Esophagus (tissue), 2 donors: ENCODE measurements around the gene KCND2. TPM values are rescaled to one million over a fixed set of nuclear protein-coding genes. Genes with fewer than 3 reads are reported as not detected.
"Not testable (repeated sequence)": the region's sequence is repeated elsewhere in the genome, so short reads cannot be mapped to it uniquely, and the experiment has no call there.

Source experiments
- H3K27ac ChIP-seq, 2 donors: one replicate each; pipeline ENCODE4 v1.5.1; 2013; ENCODE audit warnings: low read depth in 2 of 2, mild to moderate bottlenecking in 2 of 2, inconsistent platforms in 1 of 2, low read length in 1 of 2, moderate library complexity in 1 of 2
- H3K27me3 ChIP-seq, 2 donors: one replicate each; pipeline ENCODE4 v1.6.1; 2013; ENCODE audit warnings: low read length in 2 of 2, control low read depth in 1 of 2, mild to moderate bottlenecking in 1 of 2; ENCODE audit not compliant: insufficient read depth in 2 of 2, control insufficient read depth in 1 of 2
- H3K36me3 ChIP-seq, 2 donors: one replicate each; pipeline ENCODE4 v1.6.1; 2013; ENCODE audit warnings: low read length in 1 of 2; ENCODE audit not compliant: control insufficient read depth in 2 of 2, insufficient read depth in 2 of 2
- H3K4me1 ChIP-seq, 2 donors: one replicate each; pipeline ENCODE4 v1.6.1; 2013; ENCODE audit warnings: low read length in 1 of 2; ENCODE audit not compliant: control insufficient read depth in 2 of 2, insufficient read depth in 2 of 2
- H3K4me3 ChIP-seq, 2 donors: one replicate each; pipeline ENCODE4 v1.5.1; 2013; ENCODE audit warnings: low read length in 2 of 2, mild to moderate bottlenecking in 2 of 2, low read depth in 1 of 2, moderate library complexity in 1 of 2
- H3K9me3 ChIP-seq, 2 donors: one replicate each; pipeline ENCODE4 v1.6.1; 2013; ENCODE audit warnings: mild to moderate bottlenecking in 2 of 2, low read depth in 1 of 2, low read length in 1 of 2, moderate library complexity in 1 of 2; ENCODE audit not compliant: control insufficient read depth in 2 of 2, insufficient read depth in 1 of 2
- WGBS, 2 donors: extraction: QIAGEN DNeasy Blood & Tissue Kit; methylation state at CpG; one replicate each; pipeline ENCODE4 v1.1.7; 2013; 5-methylcytosine and 5-hydroxymethylcytosine counted together
- polyA plus RNA-seq, 2 donors: library from polyadenylated mRNA; stranded (reverse); fragments of 200-250 nt; gene quantifications; one replicate each; pipeline ENCODE4 v1.2.3, GENCODE V29; 2013
- donor health status: healthy with polysubstance abuse.
- donor health status: Bipolar disorder and iron deficiency.

Gene KCND2
- polyA plus RNA-seq, 2 donors = 0.04 TPM; not detected in 1

GRCh38 chr7:120680985-120681384 is 408.0 kb downstream of the KCND2 start:
- Histone ChIP-seq H3K9me3 (no peaks in the 10 kb centered on the region), H3K27me3 (no peaks in the 10 kb centered on the region), H3K27ac (no peak overlapping the region), H3K36me3 (no peaks in the 10 kb centered on the region), H3K4me3 (no peak overlapping the region), H3K4me1 (no peaks in the 10 kb centered on the region)
- WGBS, 2 donors = 81 to 95% methylated on average over 1 of the region's 1 CpG

DNA sequence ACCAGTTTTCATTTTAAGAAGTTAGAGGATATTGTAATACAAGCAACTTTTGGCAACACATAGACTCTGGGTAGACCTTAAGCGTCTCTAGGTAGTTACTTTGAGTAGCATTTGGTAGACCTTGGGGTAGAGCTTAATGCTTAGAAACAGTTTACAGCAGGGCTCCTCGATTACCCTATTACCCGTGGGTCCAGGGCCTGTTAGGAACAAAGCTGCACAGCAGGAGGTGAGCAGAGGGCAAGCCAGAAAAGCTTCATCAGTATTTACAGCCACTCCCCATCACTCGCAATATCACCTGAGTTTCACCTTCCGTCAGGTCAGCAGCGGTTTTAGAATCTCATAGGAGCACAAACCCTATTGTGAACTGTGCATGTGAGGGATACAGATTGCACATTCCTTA is 411.5 kb downstream of the KCND2 start:
- no peak overlapping the region for H3K4me3 ChIP-seq
- no peaks in the 10 kb centered on the region for H3K36me3 ChIP-seq
- H3K27me3 ChIP-seq = no peaks in the 10 kb centered on the region
- WGBS, 2 donors = 68 to 72% methylated on average over 6 of the region's 6 CpGs
- no peaks in the 10 kb centered on the region for H3K4me1 ChIP-seq
- no peak overlapping the region for H3K27ac ChIP-seq
- no peaks in the 10 kb centered on the region for H3K9me3 ChIP-seq

- 73% methylated on average over 2 of the region's 2 CpGs for WGBS, 2 donors
- no peaks in the 10 kb centered on the region for H3K4me1 ChIP-seq
- H3K9me3 ChIP-seq = no peaks in the 10 kb centered on the region
- no peak overlapping the region for H3K4me3 ChIP-seq
- H3K27me3 ChIP-seq = no peaks in the 10 kb centered on the region
- H3K27ac ChIP-seq = no peak overlapping the region
- H3K36me3 ChIP-seq = no peaks in the 10 kb centered on the region
Observed at GRCh38 chr7:120691915-120692314, 418.9 kb downstream of the KCND2 start.

- Histone ChIP-seq H3K9me3 (no peaks in the 10 kb centered on the region), H3K36me3 (no peaks in the 10 kb centered on the region), H3K4me3 (no peak overlapping the region), H3K27me3 (no peaks in the 10 kb centered on the region), H3K27ac (no peak overlapping the region), H3K4me1 (no peaks in the 10 kb centered on the region)
- 44 to 59% methylated on average over 2 of the region's 2 CpGs for WGBS, 2 donors
Observed at GRCh38 chr7:120695848-120696247, 422.9 kb downstream of the KCND2 start.

DNA sequence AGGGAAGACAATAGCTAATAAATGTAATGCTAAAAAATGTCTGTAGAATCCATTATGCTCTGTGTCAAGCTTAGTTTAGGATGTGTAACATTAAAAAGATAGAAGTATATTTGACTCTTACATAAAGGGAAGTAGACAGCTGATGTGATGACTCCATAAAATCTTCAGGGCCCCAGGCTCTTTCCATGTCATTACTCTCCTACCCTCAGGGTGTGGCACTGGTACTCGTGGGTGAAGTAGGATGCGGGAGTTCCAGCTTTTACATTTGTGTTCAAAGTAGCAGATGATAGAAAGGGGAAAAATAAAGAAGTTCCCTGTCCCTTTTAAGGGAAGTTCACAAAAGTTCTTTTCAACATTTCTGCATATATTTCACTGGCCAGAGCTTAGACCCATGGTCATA is 427.8 kb downstream of the KCND2 start:
- no peaks in the 10 kb centered on the region for H3K27me3 ChIP-seq
- H3K4me3 ChIP-seq = no peak overlapping the region
- H3K4me1 ChIP-seq = no peaks in the 10 kb centered on the region
- H3K36me3 ChIP-seq = no peaks in the 10 kb centered on the region
- H3K27ac ChIP-seq = no peak overlapping the region
- 79 to 86% methylated on average over 2 of the region's 2 CpGs for WGBS, 2 donors
- no peaks in the 10 kb centered on the region for H3K9me3 ChIP-seq

DNA sequence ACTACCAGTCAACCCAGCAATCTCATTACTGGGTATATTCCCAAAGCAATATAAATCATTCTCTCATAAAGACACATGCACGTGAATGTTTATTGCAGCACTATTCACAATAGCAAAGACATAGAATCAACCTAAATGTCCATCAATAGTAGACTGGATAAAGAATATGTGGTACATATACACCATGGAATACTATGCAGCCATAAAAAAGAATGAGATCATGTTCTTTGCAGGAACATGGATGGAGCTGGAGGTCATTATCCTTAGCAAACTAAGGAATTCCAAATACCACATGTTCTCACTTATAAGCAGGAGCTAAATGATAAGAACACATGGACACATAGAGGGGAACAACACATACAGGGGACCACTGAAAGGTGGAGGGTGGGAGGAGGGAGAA is 429.4 kb downstream of the KCND2 start:
- WGBS, 2 donors = 84 to 94% methylated on average over 1 of the region's 1 CpG
- H3K4me3 ChIP-seq, H3K27me3 ChIP-seq, H3K36me3 ChIP-seq, H3K4me1 ChIP-seq, H3K9me3 ChIP-seq, H3K27ac ChIP-seq: not testable (repeated sequence)

- WGBS, 2 donors = 60 to 65% methylated on average over 3 of the region's 3 CpGs
- no peaks in the 10 kb centered on the region for H3K4me1 ChIP-seq
- no peak overlapping the region for H3K4me3 ChIP-seq
- no peaks in the 10 kb centered on the region for H3K27me3 ChIP-seq
- no peak overlapping the region for H3K27ac ChIP-seq
- no peaks in the 10 kb centered on the region for H3K36me3 ChIP-seq
- no peaks in the 10 kb centered on the region for H3K9me3 ChIP-seq
Observed at GRCh38 chr7:120703585-120704240, 430.7 kb downstream of the KCND2 start.

- H3K4me1 ChIP-seq = no peaks in the 10 kb centered on the region
- H3K36me3 ChIP-seq = no peaks in the 10 kb centered on the region
- no peak overlapping the region for H3K27ac ChIP-seq
- 65 to 74% methylated on average over 1 of the region's 1 CpG for WGBS, 2 donors
- no peak overlapping the region for H3K4me3 ChIP-seq
- H3K27me3 ChIP-seq = no peaks in the 10 kb centered on the region
- no peaks in the 10 kb centered on the region for H3K9me3 ChIP-seq
Observed at GRCh38 chr7:120709252-120709971, 436.4 kb downstream of the KCND2 start.

DNA sequence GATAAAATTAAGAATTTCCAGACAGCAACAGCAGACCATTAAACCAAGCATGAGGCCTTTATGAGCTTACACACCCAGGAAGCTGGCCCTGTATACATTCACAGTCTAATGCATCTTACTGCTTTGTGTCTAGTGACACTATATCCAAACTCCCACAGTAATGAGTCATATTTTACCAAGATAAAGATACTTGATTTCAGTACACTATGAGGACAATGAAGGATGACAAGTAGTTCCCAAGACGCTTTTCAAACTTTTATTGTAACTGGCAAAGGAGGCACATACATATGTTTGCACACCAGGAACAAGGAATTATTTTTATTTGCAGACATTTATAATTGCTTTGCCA is 437.0 kb downstream of the KCND2 start:
- no peaks in the 10 kb centered on the region for H3K36me3 ChIP-seq
- H3K27me3 ChIP-seq = no peaks in the 10 kb centered on the region
- 62 to 80% methylated on average over 1 of the region's 1 CpG for WGBS, 2 donors
- H3K4me3 ChIP-seq = no peak overlapping the region
- no peaks in the 10 kb centered on the region for H3K4me1 ChIP-seq
- H3K27ac ChIP-seq = no peak overlapping the region
- H3K9me3 ChIP-seq = no peaks in the 10 kb centered on the region

DNA sequence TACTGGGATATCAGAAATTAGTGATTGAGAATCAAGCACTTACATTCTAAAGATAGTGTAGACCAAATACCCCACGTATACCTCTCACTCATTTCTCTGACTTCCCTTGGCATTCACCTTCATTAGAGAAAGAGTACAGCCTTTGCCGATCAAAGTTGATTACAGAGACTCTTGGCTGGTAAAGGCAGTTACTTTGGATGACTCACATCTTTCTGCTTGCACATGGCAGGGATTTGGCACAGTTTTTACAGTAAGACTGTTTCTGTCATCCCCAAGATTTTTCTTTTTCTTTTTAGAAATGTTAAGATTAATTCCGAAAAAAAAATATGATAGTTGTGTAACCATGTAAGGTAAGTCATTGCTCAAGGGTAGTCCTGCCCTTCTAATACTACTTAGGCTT is 442.0 kb downstream of the KCND2 start:
- 40 to 64% methylated on average over 3 of the region's 3 CpGs for WGBS, 2 donors

More for the DNA sequence above, 442.0 kb downstream of the KCND2 start:
- Histone ChIP-seq H3K36me3 (no peaks in the 10 kb centered on the region), H3K4me3 (no peak overlapping the region), H3K4me1 (no peaks in the 10 kb centered on the region), H3K9me3 (no peaks in the 10 kb centered on the region), H3K27me3 (no peaks in the 10 kb centered on the region), H3K27ac (no peak overlapping the region)
